B cell (primary cell): Measurements from ENCODE around the gene DCAF7. TPM values are rescaled to one million over a fixed set of nuclear protein-coding genes. Genes with fewer than 3 reads are reported as not detected.

Experiments
- ATAC-seq: fragments of 200-7000 bp; cut with Tn5 transposase; one replicate; pipeline ENCODE4 v1.10.0; 2021; ENCODE audit warnings: low read depth, mild to moderate bottlenecking, moderate number of reproducible peaks, moderate library complexity
- CTCF ChIA-PET: fragments of 350-600 bp; sonication (Branson Sonifier 250); formaldehyde crosslinking; loops from one replicate; lab custom pipeline; 2021; ENCODE audit warnings: antibody characterized with exemption, inconsistent platforms; lab: Charles Lee
- POLR2A ChIA-PET: fragments of 350-600 bp; sonication (Branson Sonifier 250); formaldehyde crosslinking; loops from one replicate; lab custom pipeline; 2021; ENCODE audit warnings: antibody characterized with exemption; lab: Charles Lee
- DNase-seq: peaks from one replicate; pipeline ENCODE4 v3.0.0; 2013
- H2AFZ ChIP-seq: 2 replicates; pipeline ENCODE4 v1.6.1; 2012; ENCODE audit warnings: mild to moderate bottlenecking, low read depth, low read length; ENCODE audit not compliant: insufficient read depth, poor library complexity, severe bottlenecking
- H3K27ac ChIP-seq, 2 donors: 1 replicate in 1 of 2; 2 replicates in 1 of 2; pipeline ENCODE4 v1.5.1; 2012 to 2013; ENCODE audit warnings: low read length in 2 of 2, mild to moderate bottlenecking in 2 of 2, moderate library complexity in 1 of 2
- H3K27me3 ChIP-seq, 4 experiments: fragments of 200-600 bp in 1 of 4; sonication (generic) in 1 of 4; replicated peaks in 1 of 4; 1 replicate in 2 of 4; 2 replicates in 2 of 4; pipeline versions ENCODE4 v1.6.1 to v1.7.0; 2013 to 2016; ENCODE audit warnings: low read length in 3 of 4, mild to moderate bottlenecking in 2 of 4, mixed read lengths in 1 of 4, moderate library complexity in 1 of 4; ENCODE audit not compliant: insufficient read depth in 4 of 4, control insufficient read depth in 3 of 4; ENCODE audit errors: control extremely low read depth in 1 of 4
- H3K36me3 ChIP-seq, 2 experiments: replicated peaks in 1 of 2; 1 replicate in 1 of 2; 2 replicates in 1 of 2; pipeline versions ENCODE4 v1.6.1 to v1.7.1; 2013; ENCODE audit warnings: low read length in 1 of 2; ENCODE audit not compliant: insufficient read depth in 2 of 2, control insufficient read depth in 1 of 2; ENCODE audit errors: control extremely low read depth in 1 of 2, extremely low read depth in 1 of 2
- H3K4me1 ChIP-seq, 2 donors: fragments of 200-600 bp in 1 of 2; sonication (generic) in 1 of 2; 1 replicate in 1 of 2; 2 replicates in 1 of 2; pipeline versions ENCODE4 v1.5.1 to v1.6.1; 2013 to 2017; ENCODE audit warnings: low read length in 2 of 2; ENCODE audit not compliant: control insufficient read depth in 2 of 2, insufficient read depth in 2 of 2
- H3K4me2 ChIP-seq: replicated peaks from 2 replicates; pipeline ENCODE3; 2012; ENCODE audit warnings: mild to moderate bottlenecking, low read depth, low read length; ENCODE audit not compliant: poor library complexity, severe bottlenecking
- H3K4me3 ChIP-seq, 5 experiments: fragments of 200-600 bp in 1 of 5; sonication (generic) in 1 of 5; 1 replicate in 3 of 5; 2 replicates in 2 of 5; pipeline versions ENCODE4 v1.5.1 to v1.7.0; 2011 to 2016; ENCODE audit warnings: low read length in 4 of 5, mild to moderate bottlenecking in 4 of 5, low read depth in 2 of 5, control low read depth in 1 of 5, moderate library complexity in 1 of 5; ENCODE audit not compliant: insufficient read depth in 1 of 5; ENCODE audit errors: control extremely low read depth in 1 of 5, extremely low read depth in 1 of 5
- H3K79me2 ChIP-seq: fragments of 200-600 bp; sonication (generic); one replicate; pipeline ENCODE4 v1.6.0; 2016; ENCODE audit warnings: low read length; ENCODE audit not compliant: control insufficient read depth, insufficient read depth
- H3K9ac ChIP-seq: fragments of 200-600 bp; sonication (generic); 2 replicates; pipeline ENCODE4 v1.6.1; 2017; ENCODE audit warnings: mild to moderate bottlenecking, low read length, moderate library complexity
- H3K9me3 ChIP-seq, 3 donors: one replicate each; pipeline versions ENCODE4 v1.6.1 to v1.7.1; 2013; ENCODE audit warnings: low read length in 2 of 3; ENCODE audit not compliant: control insufficient read depth in 2 of 3, insufficient read depth in 1 of 3; ENCODE audit errors: control extremely low read depth in 1 of 3
- H4K20me1 ChIP-seq: 2 replicates; pipeline ENCODE4 v1.6.0; 2012; ENCODE audit warnings: mild to moderate bottlenecking, low read length; ENCODE audit not compliant: insufficient read depth, control insufficient read depth, poor library complexity, severe bottlenecking
- H3K27ac Mint-ChIP-seq: one replicate; pipeline ENCODE4 v1.8.0; 2021; ENCODE audit warnings: mixed read lengths
- H3K27me3 Mint-ChIP-seq: one replicate; pipeline ENCODE4 v1.8.0; 2021; ENCODE audit warnings: mixed read lengths
- H3K4me1 Mint-ChIP-seq: one replicate; pipeline ENCODE4 v1.8.0; 2021; ENCODE audit warnings: mixed read lengths
- H3K4me3 Mint-ChIP-seq: one replicate; pipeline ENCODE4 v1.8.0; 2021; ENCODE audit warnings: mixed read lengths
- H3K9me3 Mint-ChIP-seq: one replicate; pipeline ENCODE4 v1.8.0; 2022; ENCODE audit warnings: mixed read lengths; ENCODE audit not compliant: insufficient read depth
- CTCF ChIP-seq: fragments of 200-600 bp; IDR thresholded peaks from one replicate; pipeline ENCODE4 v1.8.0; 2022; ENCODE audit warnings: antibody characterized with exemption, mild to moderate bottlenecking
- EZH2 ChIP-seq: IDR thresholded peaks from 2 replicates; pipeline ENCODE4 v1.6.1; 2012; ENCODE audit warnings: borderline replicate concordance, low read depth, mild to moderate bottlenecking, moderate library complexity, low read length; ENCODE audit not compliant: insufficient read depth, poor library complexity, severe bottlenecking
- WGBS: methylation state at CpG from one replicate; pipeline ENCODE4 v1.1.5; 2013; ENCODE audit warnings: missing lambda C conversion rate; ENCODE audit not compliant: insufficient coverage; 5-methylcytosine and 5-hydroxymethylcytosine counted together
- intact Hi-C: fragments of 100-400 bp; cut with micrococcal nuclease; formaldehyde crosslinking; loops from one replicate; pipeline ENCODE4 v1.10.0; 2022
- polyA plus RNA-seq: library from polyadenylated mRNA; depleted of rRNA; stranded (reverse); fragments of >200 nt; gene quantifications from 2 replicates; pipeline ENCODE4 v1.2.3, GENCODE V29; 2012
- total RNA-seq, 2 donors: library from RNA; stranded (reverse); fragments of 120-200 nt in 1 of 2; gene quantifications; 1 replicate in 1 of 2; 2 replicates in 1 of 2; pipeline versions ENCODE4 v1.2.3 to v1.2.4, GENCODE V29; 2013 to 2022

The DCAF7 gene
- total and polyA plus RNA-seq, 2 donors (not counting 1 experiment from before 2014, with no cell fraction given) = 55.1 to 84.7 TPM

DNA sequence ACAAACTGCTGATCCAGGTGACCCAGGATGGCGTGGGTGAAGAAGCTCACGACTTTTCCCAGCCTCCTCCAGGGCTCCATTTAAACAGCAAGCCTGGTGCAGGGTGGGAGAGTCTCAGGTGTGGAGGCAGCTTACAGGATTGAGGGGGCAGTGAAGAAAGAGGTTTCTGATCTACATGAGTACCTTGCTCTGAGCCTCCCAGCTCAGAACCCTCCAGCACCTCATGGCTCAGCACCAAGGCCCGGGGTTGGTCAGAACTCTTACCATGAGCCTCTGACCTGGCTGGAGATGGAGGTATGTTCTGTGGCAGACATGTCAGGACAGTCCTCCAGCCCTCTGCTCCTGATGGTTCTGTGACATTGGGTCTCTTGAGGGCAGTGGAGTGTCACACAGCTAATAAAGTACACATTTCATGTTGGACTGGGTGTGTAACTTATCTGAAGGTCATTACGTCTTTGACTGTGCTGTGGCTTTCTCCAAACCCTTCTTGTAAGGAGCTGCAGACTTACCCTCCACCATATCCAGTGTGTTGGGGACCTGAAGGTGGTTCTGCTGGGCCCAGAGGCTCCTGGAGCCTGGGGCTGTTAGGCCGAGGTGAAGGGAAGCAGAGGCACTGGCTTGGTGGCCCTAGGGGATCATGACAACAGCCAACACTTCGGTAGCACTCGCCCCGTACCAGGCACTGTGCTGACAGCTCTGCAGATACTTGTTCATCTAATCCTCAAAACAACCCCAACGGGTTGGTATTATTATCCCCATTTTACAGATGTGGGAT, 3.8 kb upstream of the DCAF7 start:
- Histone ChIP-seq H4K20me1 (peaks cover 9% of the 10 kb centered on the region), H3K4me1 (peaks cover 11 to 18% of the 10 kb centered on the region in 2 donors), H3K4me3 (no peak overlapping the region), H3K9me3 (no peaks in the 10 kb centered on the region), H3K79me2 (peaks cover 49% of the 10 kb centered on the region), H3K27ac (no peak overlapping the region), H3K36me3 (no peaks in the 10 kb centered on the region), H3K9ac (no peak overlapping the region), H3K4me2 (no peak overlapping the region), H3K27me3 (no peaks in the 10 kb centered on the region), H2AFZ (no peak overlapping the region)
- Mint-ChIP-seq H3K27me3 (peaks cover 2% of the 10 kb centered on the region), H3K4me3 (no peak overlapping the region), H3K27ac (no peak overlapping the region), H3K4me1 (peaks cover 13% of the 10 kb centered on the region), H3K9me3 (no peaks in the 10 kb centered on the region)
- no peak for ATAC-seq
- intact Hi-C loops = no loop called here
- DNase-seq = no peak
- TF ChIP-seq EZH2 = no peak
- 94% methylated on average over 5 of the region's 9 CpGs for WGBS
- ChIA-PET CTCF (no interaction called here), POLR2A (no interaction called here)

DNA sequence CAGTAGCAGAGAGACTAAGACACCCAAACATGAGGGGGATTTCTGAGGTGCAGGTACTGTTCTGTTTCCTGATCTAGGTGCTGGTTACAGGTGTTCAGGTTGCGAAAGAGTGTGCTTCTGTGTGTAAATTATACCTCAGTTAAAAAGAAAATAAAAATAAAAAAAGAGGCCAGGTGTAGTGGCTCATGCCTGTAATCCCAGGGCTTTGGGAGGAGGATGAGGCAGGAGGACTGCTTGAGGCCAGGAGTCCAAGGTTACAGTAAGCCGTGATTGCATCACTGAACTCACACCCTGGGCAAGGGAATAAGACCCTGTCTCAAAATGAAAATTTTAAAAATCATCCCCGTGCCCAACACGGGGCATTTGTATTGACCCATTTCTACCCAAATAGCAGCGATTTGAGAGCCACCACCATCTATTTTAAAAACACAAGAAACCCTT, 3.2 kb upstream of the DCAF7 start:
- Histone ChIP-seq H3K9ac (no peak overlapping the region), H3K9me3 (no peaks in the 10 kb centered on the region), H3K27me3 (no peaks in the 10 kb centered on the region), H3K79me2 (peaks cover 52% of the 10 kb centered on the region), H4K20me1 (peaks cover 13% of the 10 kb centered on the region), H2AFZ (no peak overlapping the region), H3K36me3 (no peaks in the 10 kb centered on the region), H3K4me3 (no peak overlapping the region), H3K4me2 (no peak overlapping the region), H3K27ac (no peak overlapping the region), H3K4me1 (peaks cover 14 to 23% of the 10 kb centered on the region in 2 donors)
- Mint-ChIP-seq H3K4me3 (no peak overlapping the region), H3K4me1 (peaks cover 18% of the 10 kb centered on the region), H3K27ac (no peak overlapping the region), H3K27me3 (peaks cover 2% of the 10 kb centered on the region), H3K9me3 (no peaks in the 10 kb centered on the region)
- CTCF ChIA-PET = no interaction called here
- intact Hi-C loops = no loop called here
- DNase-seq (no peak), ATAC-seq (no peak)
- no peak for TF ChIP-seq CTCF
- TF ChIP-seq EZH2 = no peak
- WGBS = no CpG with 5 or more reads among the region's 5 CpGs
- POLR2A ChIA-PET = no interaction called here
